GM23338 (cell line): ENCODE data around the gene CAPN10. TPM values are rescaled to one million over a fixed set of nuclear protein-coding genes. Genes with fewer than 3 reads are reported as not detected.

Experiments used
- ATAC-seq: fragments of 200-7000 bp; cut with Tn5 transposase; 3 replicates; pipeline ENCODE4 v1.9.1; 2020
- DNase-seq: peaks from one replicate; pipeline ENCODE4 v3.0.0-alpha.2; 2015; ENCODE audit warnings: low spot score
- H2AFZ ChIP-seq: fragments of 200-600 bp; sonication (generic); 2 replicates; pipeline ENCODE4 v1.8.0; 2016; ENCODE audit warnings: antibody characterized with exemption, mild to moderate bottlenecking, moderate library complexity
- H3F3A ChIP-seq: fragments of 200-600 bp; sonication (generic); replicated peaks from 2 replicates; pipeline ENCODE4 v1.8.0; 2017; ENCODE audit warnings: antibody characterized with exemption, mixed run types, low read depth
- H3K27ac ChIP-seq: fragments of 200-600 bp; sonication (generic); 2 replicates; pipeline ENCODE4 v1.6.1; 2016; ENCODE audit warnings: low read depth
- H3K27me3 ChIP-seq: fragments of 200-600 bp; sonication (generic); 2 replicates; pipeline ENCODE4 v1.8.0; 2016; ENCODE audit warnings: mild to moderate bottlenecking, mixed run types, moderate library complexity; ENCODE audit not compliant: insufficient read depth
- H3K36me3 ChIP-seq: fragments of 200-600 bp; sonication (generic); 2 replicates; pipeline ENCODE4 v1.8.0; 2016; ENCODE audit warnings: mild to moderate bottlenecking; ENCODE audit not compliant: insufficient read depth
- H3K4me1 ChIP-seq: fragments of 200-600 bp; sonication (generic); 2 replicates; pipeline ENCODE4 v1.8.0; 2016; ENCODE audit warnings: mild to moderate bottlenecking, moderate library complexity; ENCODE audit not compliant: insufficient read depth
- H3K4me2 ChIP-seq: fragments of 200-600 bp; sonication (generic); 2 replicates; pipeline ENCODE4 v1.7.1; 2017; ENCODE audit warnings: mixed run types
- H3K4me3 ChIP-seq: fragments of 200-600 bp; sonication (generic); 2 replicates; pipeline ENCODE4 v1.6.1; 2016; ENCODE audit warnings: mixed run types
- H3K79me2 ChIP-seq: fragments of 200-600 bp; sonication (generic); replicated peaks from 2 replicates; pipeline ENCODE4 v1.8.0; 2017; ENCODE audit warnings: mild to moderate bottlenecking; ENCODE audit not compliant: insufficient read depth
- H3K9me2 ChIP-seq: fragments of 200-600 bp; sonication (generic); 2 replicates; pipeline ENCODE4 v1.8.0; 2017; ENCODE audit not compliant: insufficient read depth
- H4K20me1 ChIP-seq: fragments of 200-600 bp; sonication (generic); replicated peaks from 2 replicates; pipeline ENCODE4 v1.8.0; 2017; ENCODE audit warnings: mild to moderate bottlenecking; ENCODE audit not compliant: insufficient read depth
- H3K27ac Mint-ChIP-seq: 2 replicates; pipeline ENCODE4 v1.8.0; 2020; ENCODE audit warnings: inconsistent platforms, mild to moderate bottlenecking, moderate library complexity, mixed read lengths
- H3K27me3 Mint-ChIP-seq: 3 replicates; pipeline ENCODE4 v1.8.0; 2022; ENCODE audit warnings: low read depth, mild to moderate bottlenecking, moderate library complexity, mixed read lengths, inconsistent platforms; ENCODE audit not compliant: insufficient read depth, poor library complexity
- H3K36me3 Mint-ChIP-seq: 3 replicates; pipeline ENCODE4 v1.8.0; 2021; ENCODE audit warnings: low read depth, mild to moderate bottlenecking, inconsistent platforms, moderate library complexity, mixed read lengths
- H3K4me1 Mint-ChIP-seq: 3 replicates; pipeline ENCODE4 v1.8.0; 2020; ENCODE audit warnings: mild to moderate bottlenecking, inconsistent platforms, mixed read lengths
- H3K4me3 Mint-ChIP-seq: 3 replicates; pipeline ENCODE4 v1.8.0; 2021; ENCODE audit warnings: moderate library complexity, mild to moderate bottlenecking, inconsistent platforms, mixed read lengths
- H3K9me3 Mint-ChIP-seq: 3 replicates; pipeline ENCODE4 v1.8.0; 2020; ENCODE audit warnings: moderate library complexity, mild to moderate bottlenecking, inconsistent platforms, mixed read lengths
- CTCF ChIP-seq, 2 experiments: fragments of 200-600 bp in 1 of 2; sonication (generic) in 1 of 2; conservative IDR thresholded peaks; 2 replicates each; pipeline versions ENCODE4 v1.5.1 to v1.6.1; 2016 to 2017; ENCODE audit warnings: antibody characterized with exemption in 2 of 2, low read depth in 2 of 2, mild to moderate bottlenecking in 2 of 2, moderate library complexity in 1 of 2
- EZH2 ChIP-seq: fragments of 200-600 bp; sonication (generic); IDR thresholded peaks from one replicate; pipeline ENCODE4 v1.8.0; 2017; ENCODE audit warnings: antibody characterized with exemption, mild to moderate bottlenecking, low read depth; ENCODE audit not compliant: unreplicated experiment
- EZH2phosphoT487 ChIP-seq: fragments of 200-600 bp; sonication (generic); IDR thresholded peaks from one replicate; pipeline ENCODE4 v1.8.1; 2018; ENCODE audit warnings: antibody characterized with exemption; ENCODE audit not compliant: unreplicated experiment
- JUNB ChIP-seq: IDR thresholded peaks from one replicate; pipeline ENCODE4 v1.6.1; 2016; ENCODE audit warnings: antibody characterized with exemption; ENCODE audit not compliant: unreplicated experiment
- ZNF331 ChIP-seq: fragments of 250-450 bp; sonication (Bioruptor Pico); IDR thresholded peaks from 2 replicates; pipeline ENCODE4 v1.5.0; 2020; ENCODE audit warnings: low read depth, mild to moderate bottlenecking, moderate library complexity
- ZNF462 ChIP-seq: fragments of 250-450 bp; sonication (Bioruptor Pico); IDR thresholded peaks from 2 replicates; pipeline ENCODE4 v1.5.0; 2020; ENCODE audit warnings: mild to moderate bottlenecking, moderate library complexity
- polyA plus RNA-seq: library from polyadenylated mRNA; unstranded; fragments of >200 nt; fragmentation: Nextera tagmentation; extraction: Ambion mirVana; gene quantifications from 2 replicates; pipeline ENCODE4 v1.2.1, GENCODE V29; 2016
- total RNA-seq: library from RNA; depleted of rRNA; stranded (reverse); fragments of >200 nt; shearing (Covaris generic); gene quantifications from 2 replicates; pipeline ENCODE4 v1.2.3, GENCODE V29; 2014
- TF ChIP-seq, protein P1 (sequence below): IDR thresholded peaks from one replicate; pipeline ENCODE4 v1.6.1; 2018; ENCODE audit warnings: antibody characterized with exemption; ENCODE audit not compliant: unreplicated experiment

Gene CAPN10
- total and polyA plus RNA-seq, 2 experiments from 2014 or later = 30.2 to 59.8 TPM

DNA sequence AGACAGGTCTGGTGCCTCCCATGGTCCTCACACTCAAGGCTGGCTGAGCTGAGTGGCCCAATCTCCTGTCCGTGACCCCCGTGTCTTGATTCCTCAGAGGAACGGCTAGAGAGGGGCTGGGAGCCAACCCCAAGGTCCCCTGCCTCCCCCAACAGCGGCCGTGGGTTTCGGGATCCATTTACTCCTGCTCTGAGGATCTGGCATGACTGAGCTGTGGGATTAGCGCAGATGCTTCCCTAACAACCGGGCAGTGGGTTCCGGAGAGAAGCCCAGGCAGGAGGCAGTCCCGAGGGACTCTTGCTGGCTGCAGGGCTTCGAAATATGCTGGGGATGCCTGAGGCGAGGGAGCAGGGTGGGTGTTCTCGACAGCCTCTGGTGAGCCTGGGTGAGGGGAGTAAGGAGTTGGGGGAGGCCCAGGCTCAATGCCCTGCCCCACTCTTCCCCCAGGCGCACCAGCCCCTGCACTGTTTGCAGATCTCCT lies 57.7 kb downstream of the CAPN10 start:
- TF ChIP-seq EZH2 (no peak), ZNF462 (CRISPR knock-in tag) (no peak)
- Histone ChIP-seq H4K20me1 (no peaks in the 10 kb centered on the region), H3K4me2 (no peak overlapping the region), H3K79me2 (no peaks in the 10 kb centered on the region), H3K27ac (no peak overlapping the region), H3K27me3 (no peaks in the 10 kb centered on the region), H3K4me3 (no peak overlapping the region), H3F3A (no peaks in the 10 kb centered on the region), H3K4me1 (no peaks in the 10 kb centered on the region), H2AFZ (no peak overlapping the region), H3K9me2 (no peaks in the 10 kb centered on the region), H3K36me3 (no peaks in the 10 kb centered on the region)
- Mint-ChIP-seq H3K36me3 (no peaks in the 10 kb centered on the region), H3K4me1 (peaks cover 7% of the 10 kb centered on the region), H3K27ac (no peak overlapping the region), H3K9me3 (no peaks in the 10 kb centered on the region; the same call in 2 of the 3 replicates), H3K27me3 (peaks cover 12% of the 10 kb centered on the region), H3K4me3 (no peak overlapping the region)
- DNase-seq (no peak), ATAC-seq (no peak)

DNA sequence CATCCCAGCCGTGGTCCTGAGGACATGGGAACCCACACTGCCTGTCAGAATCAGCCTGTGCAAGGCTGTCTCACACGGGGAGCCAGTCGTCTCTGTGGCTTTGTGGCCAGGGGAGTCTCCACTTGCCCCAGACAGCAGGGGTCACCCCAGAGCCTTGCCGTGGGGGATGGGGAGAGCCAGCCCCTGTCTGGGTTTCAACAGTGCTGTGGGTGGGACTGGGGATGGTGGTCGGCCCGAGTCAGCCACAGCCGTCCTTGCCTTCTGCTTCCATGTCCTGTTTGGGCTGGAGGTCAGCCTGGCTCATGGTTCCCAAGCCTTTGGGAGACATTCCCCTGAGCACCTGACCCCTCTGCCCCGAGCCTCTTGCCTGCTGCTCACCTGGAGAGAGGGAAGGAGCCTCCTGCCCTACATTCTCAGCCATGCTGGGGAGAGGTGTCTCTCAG lies 58.3 kb downstream of the CAPN10 start:
- H3K4me1 ChIP-seq = no peaks in the 10 kb centered on the region
- H3F3A ChIP-seq = no peaks in the 10 kb centered on the region
- no peak overlapping the region for H3K4me2 ChIP-seq
- H3K4me3 Mint-ChIP-seq = no peak overlapping the region
- TF ChIP-seq CTCF (conservative IDR thresholded peaks at IDR 0.05; ENCODE audit: low read depth in 2 of 2) = peak in 1 of 2 experiments; percentile 28; a peak in 2 of 4 replicates
- no peak for TF ChIP-seq JUNB
- no peak for TF ChIP-seq ZNF331 (CRISPR knock-in tag)
- no peak for TF ChIP-seq EZH2phosphoT487
- TF ChIP-seq, protein P1, sequence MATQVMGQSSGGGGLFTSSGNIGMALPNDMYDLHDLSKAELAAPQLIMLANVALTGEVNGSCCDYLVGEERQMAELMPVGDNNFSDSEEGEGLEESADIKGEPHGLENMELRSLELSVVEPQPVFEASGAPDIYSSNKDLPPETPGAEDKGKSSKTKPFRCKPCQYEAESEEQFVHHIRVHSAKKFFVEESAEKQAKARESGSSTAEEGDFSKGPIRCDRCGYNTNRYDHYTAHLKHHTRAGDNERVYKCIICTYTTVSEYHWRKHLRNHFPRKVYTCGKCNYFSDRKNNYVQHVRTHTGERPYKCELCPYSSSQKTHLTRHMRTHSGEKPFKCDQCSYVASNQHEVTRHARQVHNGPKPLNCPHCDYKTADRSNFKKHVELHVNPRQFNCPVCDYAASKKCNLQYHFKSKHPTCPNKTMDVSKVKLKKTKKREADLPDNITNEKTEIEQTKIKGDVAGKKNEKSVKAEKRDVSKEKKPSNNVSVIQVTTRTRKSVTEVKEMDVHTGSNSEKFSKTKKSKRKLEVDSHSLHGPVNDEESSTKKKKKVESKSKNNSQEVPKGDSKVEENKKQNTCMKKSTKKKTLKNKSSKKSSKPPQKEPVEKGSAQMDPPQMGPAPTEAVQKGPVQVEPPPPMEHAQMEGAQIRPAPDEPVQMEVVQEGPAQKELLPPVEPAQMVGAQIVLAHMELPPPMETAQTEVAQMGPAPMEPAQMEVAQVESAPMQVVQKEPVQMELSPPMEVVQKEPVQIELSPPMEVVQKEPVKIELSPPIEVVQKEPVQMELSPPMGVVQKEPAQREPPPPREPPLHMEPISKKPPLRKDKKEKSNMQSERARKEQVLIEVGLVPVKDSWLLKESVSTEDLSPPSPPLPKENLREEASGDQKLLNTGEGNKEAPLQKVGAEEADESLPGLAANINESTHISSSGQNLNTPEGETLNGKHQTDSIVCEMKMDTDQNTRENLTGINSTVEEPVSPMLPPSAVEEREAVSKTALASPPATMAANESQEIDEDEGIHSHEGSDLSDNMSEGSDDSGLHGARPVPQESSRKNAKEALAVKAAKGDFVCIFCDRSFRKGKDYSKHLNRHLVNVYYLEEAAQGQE = no peak
- H3K4me3 ChIP-seq = no peak overlapping the region
- no peaks in the 10 kb centered on the region for H3K36me3 Mint-ChIP-seq
- no peaks in the 10 kb centered on the region for H3K27me3 ChIP-seq
- no peak for ATAC-seq
- no peak for DNase-seq
- H3K27ac Mint-ChIP-seq = no peak overlapping the region
- no peak overlapping the region for H3K27ac ChIP-seq
- no peaks in the 10 kb centered on the region for H3K79me2 ChIP-seq
- no peak overlapping the region for H2AFZ ChIP-seq
- peaks cover 10% of the 10 kb centered on the region for H3K27me3 Mint-ChIP-seq
- peaks cover 10% of the 10 kb centered on the region for H3K4me1 Mint-ChIP-seq
- no peaks in the 10 kb centered on the region for H4K20me1 ChIP-seq
- H3K9me2 ChIP-seq = no peaks in the 10 kb centered on the region
- no peaks in the 10 kb centered on the region for H3K36me3 ChIP-seq
- no peaks in the 10 kb centered on the region for H3K9me3 Mint-ChIP-seq
